HG02885 (cell line): ENCODE data around the gene IHH.

Experiments
- ATAC-seq: cut with Tn5 transposase; IDR thresholded peaks from one replicate; pipeline ENCODE4 v1.9.1; 2021; ENCODE audit warnings: mild to moderate bottlenecking; ENCODE audit not compliant: unreplicated experiment, poor library complexity

The IHH gene

DNA sequence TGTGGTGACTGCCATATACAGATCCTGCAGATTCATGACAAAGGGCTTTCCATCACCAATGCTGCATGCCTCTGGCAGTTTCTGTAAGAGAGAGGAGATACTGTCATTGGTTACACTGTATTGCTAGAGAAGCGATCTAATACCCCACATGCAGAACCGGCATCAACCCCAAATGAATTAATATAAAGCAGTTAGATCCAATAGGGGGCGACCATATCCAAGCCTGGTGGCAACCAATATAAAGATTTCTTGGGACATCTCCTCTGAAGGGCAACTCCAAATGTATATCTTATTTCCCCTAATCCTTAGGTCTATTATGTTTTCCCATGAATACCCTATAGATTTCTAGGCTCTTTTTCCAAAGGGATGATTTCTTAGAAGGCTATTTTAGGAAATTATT lies 17.4 kb upstream of the IHH start:
- ATAC-seq = no peak

GRCh38 chr2:219076253-219076652 lies 15.5 kb upstream of the IHH start:
- ATAC-seq = no peak

DNA sequence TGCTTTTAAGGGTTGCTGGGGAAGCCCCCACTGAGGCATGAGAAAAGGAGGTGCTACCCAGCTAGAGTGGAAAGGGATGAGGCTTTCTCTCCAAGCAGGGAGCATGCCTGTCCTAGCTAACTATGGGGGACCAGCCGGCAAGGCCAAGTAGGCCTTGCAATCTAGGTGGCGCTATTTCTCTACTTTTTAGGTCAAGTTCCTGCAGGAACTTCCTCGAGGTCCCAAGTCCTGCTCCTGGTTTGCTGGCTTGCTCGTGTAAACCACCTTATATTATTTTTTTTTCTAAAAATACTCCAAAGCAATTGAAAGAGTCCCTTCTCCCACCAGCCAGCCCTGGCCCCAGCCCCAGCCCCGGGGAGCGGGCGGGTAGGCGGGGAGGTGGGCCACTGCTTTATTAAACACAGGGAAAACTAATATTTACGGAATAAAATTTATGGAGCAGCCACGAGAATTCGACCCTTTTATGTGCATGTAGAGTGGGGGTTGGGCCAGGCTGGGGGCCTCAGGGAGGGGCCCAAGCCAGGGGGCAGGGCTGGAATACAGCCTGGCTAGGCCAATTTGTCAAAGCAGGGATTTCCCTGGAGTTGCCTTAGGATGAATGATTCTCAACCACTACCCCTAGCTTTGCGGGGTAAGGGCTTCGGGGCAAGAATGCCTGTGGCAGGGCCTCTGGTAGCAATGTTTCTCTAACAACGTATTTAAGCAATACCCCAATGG lies 12.8 kb upstream of the IHH start:
- ATAC-seq = no peak

DNA sequence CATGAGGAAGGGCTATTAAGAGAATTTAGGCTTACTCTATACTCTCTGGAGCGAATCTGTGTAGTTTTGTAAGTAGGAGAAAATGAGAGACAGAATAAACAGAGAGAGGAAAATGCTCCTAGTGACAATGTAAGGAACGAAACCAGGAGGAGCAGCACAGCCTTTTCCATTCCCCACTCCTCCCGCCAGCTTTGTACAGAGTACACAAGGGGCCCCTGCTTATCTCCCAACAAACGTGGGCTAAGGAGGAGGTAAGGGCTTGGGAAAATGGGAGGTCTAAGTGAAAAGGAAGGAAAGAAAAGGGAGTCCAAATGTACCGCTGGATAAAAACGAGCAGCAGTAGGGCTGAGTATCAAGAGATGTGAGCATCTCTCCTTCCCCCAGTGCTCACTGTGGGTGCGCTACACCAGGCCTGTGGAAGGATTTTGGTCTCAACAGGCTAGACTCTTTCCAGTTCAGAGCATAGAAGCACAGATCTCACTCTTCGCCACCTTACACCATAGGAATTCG lies 12.1 kb upstream of the IHH start:
- ATAC-seq = no peak

- ATAC-seq = no peak
These were observed 10.6 kb upstream of the IHH start for GRCh38 chr2:219071131-219071816.

DNA sequence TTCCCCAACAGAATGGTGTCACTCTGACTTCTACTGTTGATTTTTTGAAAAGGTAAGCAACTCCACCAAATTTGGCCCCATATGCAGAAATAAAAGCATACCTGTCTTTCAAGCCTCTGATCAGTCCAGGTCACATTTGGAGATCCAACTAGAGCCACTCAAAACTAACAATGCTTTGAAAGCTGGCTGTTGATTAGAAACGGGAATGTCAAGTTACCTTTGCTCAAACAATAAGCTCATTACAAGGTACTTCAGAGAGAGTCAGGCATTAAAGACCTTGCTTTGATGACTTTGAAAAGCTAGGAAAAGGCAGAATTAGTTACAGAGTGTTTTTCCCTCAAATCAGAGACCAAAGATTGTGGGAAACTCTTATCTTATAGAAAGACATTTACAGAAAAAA lies 4.8 kb upstream of the IHH start:
- no peak for ATAC-seq

- ATAC-seq = no peak
These were observed 1.4 kb upstream of the IHH start for GRCh38 chr2:219062081-219062480.

DNA sequence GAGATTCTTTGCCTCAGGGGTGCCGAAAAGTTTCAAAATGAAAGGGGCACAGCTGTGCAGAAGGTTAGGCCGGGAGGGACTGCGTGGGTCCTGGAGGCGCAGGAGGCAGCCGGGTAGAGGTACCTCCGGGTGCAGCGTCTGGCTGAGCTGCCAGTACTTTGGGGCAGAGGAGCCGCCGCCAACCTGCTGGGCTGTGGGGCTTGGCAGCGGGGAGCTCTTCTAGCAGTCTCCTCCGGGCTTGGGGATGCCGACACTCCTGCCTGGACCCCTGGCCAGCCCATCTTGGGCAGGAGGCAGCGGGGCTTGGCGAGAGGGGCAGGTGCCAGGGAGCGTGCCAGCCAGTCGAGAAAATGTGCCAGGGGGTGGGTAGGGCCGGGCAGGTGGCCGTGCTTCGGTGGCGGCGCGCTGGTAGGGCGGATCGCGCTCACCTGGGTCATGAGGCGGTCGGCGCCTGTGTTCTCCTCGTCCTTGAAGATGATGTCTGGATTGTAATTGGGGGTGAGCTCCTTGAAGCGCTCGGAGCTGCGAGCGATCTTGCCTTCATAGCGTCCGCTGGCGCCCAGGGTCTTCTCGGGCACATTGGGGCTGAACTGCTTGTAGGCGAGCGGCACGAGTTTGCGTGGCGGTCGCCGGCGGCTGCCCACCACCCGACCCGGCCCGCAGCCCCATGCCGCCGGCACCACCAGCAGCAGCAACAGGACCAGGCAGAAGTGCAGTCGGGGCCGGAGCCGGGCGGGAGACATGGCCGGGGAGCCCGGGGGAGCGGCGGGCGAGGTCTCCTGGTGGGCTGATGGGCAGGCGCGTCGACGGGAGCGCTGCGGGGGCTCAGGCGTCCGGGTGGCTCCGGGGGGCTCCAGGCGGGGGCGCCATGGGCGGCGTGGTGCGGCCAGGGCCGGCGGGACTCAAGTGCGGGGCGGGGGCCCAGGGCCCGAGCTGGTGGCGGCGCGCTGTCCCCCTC lies 717 bp downstream of the IHH start:
- ATAC-seq = no peak

DNA sequence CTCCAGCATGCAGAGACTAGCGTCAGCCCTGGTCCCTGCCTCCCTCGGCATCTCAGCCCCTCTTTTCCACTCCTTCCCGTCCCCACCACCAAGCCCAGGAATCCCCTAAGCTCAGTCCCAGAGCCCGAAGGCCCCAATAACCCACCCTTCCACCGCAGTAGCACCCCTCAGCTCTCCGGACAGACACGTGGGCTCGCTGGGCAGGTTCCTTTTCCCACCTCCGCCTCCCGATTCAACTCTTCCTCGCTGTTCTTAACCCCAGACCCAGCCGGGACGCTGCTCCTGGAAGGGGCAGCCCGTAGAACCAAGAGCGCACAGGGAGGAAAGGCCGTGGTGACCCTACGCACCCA lies 1.4 kb downstream of the IHH start:
- ATAC-seq = no peak

DNA sequence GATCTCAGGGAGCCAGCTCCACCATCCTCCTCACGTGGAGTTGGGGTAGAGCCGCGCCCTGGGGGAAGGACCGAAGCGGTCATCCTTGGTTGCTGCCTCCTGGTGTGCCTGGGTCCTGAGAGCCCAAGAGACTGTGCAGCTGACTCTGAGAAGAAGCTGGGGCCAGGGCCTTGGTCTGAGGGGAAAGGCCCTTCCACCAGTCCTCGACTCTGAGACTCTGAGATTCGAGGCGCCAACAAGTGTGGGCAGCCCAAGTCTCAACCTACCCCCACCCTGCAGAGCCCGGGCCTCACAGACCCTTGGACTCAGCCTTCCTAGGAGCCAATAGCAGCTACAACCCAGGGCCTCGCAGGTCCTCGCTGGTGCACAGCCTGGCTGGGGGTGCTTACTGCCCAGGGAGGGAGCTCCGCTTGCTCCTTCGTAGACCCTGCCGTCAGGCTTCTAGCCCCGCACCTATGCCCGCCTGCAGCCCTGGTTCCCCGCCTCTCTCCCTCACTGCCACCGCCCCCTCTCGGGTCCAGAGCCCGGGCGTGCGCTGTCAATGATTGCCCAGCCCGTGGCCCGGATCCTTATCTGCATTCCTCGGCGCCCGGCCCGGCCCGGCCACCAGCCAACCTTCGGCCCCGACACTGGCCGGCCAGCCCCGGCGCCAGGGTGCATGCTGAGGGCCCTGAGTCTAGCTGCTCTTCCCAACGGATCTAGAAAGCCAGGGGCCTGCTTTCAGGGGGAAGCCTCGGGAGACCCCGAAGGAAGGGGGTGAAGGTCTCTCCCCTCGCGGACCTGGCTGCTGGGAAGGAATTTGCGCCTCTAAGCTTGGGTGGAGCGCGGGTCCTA lies 2.0 kb downstream of the IHH start:
- no peak for ATAC-seq

DNA sequence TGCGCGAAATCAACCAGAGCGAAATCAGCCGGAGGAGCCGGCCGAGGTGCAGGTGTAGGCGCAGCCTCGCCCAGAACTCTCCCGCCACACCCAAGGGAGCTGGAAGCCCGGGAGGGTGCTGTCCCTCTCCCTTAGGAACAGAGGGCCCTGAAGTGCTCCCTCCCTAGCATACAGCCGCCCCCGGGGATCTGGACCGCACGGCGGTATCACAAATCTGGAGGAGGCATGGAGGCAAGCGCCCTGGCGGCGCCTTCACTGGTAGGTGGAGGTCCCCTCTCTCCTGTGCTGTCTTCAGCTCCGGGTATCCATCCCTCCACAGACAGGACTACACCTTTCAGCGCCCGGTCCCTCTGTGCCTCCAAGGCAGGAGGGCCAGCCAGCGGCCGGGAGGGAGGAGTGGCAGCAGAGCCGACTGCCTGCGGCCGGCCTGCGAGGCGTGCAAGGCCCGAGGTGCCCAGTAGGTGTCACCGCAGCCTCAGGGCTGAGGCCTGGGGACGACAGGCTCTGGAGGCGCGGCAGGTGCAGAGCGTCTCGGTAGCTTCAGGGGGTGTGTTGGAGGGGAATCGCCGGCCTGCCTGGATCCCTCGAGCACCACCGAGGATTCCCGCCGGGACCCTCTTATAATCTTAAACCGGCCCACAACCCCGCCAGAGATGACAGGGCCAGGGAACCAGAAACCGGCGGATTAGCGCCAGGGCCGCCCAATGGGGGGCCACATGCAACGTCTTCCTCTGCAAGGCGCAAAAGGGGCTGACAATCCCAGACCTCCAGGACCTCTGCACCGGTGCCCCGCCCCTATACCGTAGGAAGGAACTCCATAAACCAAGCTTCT lies 2.8 kb downstream of the IHH start:
- ATAC-seq = peak; percentile 91

DNA sequence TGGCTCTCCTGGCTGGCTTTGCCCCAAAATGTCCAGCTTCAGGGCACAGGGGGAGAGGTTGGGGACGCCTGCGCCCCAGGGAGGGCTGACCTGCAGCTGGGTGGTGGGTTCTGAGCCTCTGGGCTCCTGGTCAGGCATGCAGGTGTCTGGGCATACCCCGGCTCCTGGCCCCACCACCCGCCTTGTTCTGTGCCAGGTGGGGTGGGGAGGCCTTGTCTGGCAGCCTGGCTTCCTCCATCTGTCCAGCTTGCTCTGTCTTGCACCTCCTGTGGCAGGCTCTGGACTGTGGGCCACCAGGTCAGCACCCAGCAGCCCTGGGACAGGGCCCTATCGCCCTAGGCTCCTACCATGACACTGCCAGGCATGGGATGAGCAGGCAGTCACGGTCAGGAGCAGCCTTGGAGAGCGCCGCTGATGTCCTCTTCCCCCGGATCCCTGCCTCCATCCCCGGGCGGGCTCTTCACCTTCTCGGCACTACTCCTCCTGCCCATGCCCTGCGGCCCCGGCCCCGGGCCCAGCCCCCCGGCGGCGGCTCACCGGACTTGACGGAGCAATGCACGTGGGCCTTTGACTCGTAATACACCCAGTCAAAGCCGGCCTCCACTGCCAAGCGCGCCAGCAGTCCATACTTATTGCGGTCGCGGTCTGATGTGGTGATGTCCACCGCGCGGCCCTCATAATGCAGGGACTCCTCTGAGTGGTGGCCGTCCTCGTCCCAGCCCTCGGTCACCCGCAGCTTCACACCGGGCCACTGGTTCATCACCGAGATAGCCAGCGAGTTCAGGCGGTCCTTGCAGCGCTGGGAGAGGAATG lies 3.6 kb downstream of the IHH start:
- no peak for ATAC-seq

DNA sequence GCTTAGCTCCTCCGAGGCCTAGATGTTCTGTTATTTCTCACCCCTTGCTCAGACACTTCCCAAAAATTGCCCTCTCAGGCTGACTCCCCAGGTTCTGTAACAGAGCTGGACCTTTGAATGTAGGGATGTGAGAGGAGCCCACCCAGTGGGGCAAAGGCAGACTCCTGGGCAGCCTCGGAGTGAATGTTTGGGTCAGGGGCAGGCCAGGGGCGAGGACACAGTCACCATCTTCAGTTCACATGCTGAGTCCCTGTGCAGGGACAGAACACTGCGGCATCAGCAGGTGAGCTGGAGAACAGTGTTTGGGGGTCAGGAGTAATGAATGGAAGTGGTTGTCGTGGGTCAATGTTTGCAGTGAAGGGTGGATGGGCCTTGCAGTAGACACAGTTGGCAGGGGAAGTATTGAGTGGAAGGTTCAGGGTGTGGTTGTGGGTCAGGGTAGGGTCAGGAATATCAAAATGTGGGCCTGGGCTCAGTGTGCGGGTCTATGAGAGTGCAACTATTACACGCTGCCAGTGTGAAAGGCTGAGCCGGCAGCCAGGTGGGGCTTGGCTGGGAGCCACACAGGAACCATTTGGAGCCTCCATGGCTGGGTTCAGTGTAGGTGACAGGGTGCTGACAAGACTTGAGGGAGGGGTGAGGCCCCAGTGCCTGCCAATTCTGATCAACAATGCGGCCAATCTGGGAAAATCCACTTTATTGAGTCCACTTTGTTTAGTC lies 4.4 kb downstream of the IHH start:
- no peak for ATAC-seq

GRCh38 chr2:219054956-219055903 lies 5.5 kb downstream of the IHH start:
- ATAC-seq = no peak

- no peak for ATAC-seq
These were observed 11.4 kb downstream of the IHH start for GRCh38 chr2:219049282-219049681.

DNA sequence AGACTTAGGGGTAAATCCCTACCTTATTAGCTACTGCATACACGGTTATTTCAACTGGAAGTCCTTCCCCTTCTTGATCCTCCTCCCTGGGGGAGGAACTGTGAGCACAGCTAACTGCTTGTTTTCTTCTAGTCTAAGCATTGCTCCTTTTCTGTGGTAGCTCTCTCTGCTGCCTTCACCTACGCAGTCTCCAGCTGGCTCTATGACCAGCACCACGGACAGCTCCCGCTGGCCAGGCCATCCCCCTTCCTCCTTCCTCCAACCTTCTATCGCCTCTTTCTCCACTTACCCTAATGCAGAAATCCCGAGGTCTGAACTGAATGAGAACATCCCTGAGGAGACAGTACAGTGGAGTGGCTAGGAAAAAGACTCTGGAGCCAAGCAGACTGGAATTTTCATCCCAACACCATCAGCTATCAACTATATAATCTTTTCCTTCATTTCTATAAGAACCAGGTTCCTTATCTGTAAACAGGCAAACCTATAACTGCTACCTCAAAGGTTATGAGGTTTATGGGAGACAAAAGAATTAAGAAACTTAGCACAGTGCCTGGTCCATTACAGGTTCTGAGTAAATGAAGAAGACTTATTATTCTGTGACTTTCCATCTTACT lies 14.7 kb downstream of the IHH start:
- ATAC-seq = no peak
